SW480 (cell line): Measurements from ENCODE around the gene ZBTB20.

ENCODE experiments used
- DNase-seq: peaks from one replicate; pipeline ENCODE4 v3.0.0-alpha.2; 2016; ENCODE audit warnings: low spot score

The ZBTB20 gene

GRCh38 chr3:114406286-114406685 is 740.8 kb downstream of the ZBTB20 start:
- no peak for DNase-seq

GRCh38 chr3:114405202-114405990 is 741.7 kb downstream of the ZBTB20 start:
- no peak for DNase-seq

- no peak for DNase-seq
These were observed 742.5 kb downstream of the ZBTB20 start for GRCh38 chr3:114404590-114404989.

- DNase-seq, result no peak
These were observed 744.2 kb downstream of the ZBTB20 start for GRCh38 chr3:114402838-114403237.

GRCh38 chr3:114401346-114401745 is 745.7 kb downstream of the ZBTB20 start:
- DNase-seq, result no peak

GRCh38 chr3:114400371-114400770 is 746.7 kb downstream of the ZBTB20 start:
- DNase-seq, result no peak

GRCh38 chr3:114394551-114394950 is 752.5 kb downstream of the ZBTB20 start:
- DNase-seq, result no peak

- no peak for DNase-seq
These were observed 753.6 kb downstream of the ZBTB20 start for GRCh38 chr3:114393367-114394072.

- no peak for DNase-seq
These were observed 754.3 kb downstream of the ZBTB20 start for GRCh38 chr3:114392831-114393230.

- no peak for DNase-seq
These were observed 757.9 kb downstream of the ZBTB20 start for GRCh38 chr3:114389156-114389555.

GRCh38 chr3:114384558-114384903 is 762.6 kb downstream of the ZBTB20 start:
- no peak for DNase-seq

GRCh38 chr3:114383875-114384557 is 763.1 kb downstream of the ZBTB20 start:
- peak; percentile 69 for DNase-seq

GRCh38 chr3:114380233-114380651 is 766.8 kb downstream of the ZBTB20 start:
- DNase-seq, result no peak

GRCh38 chr3:114379266-114379665 is 767.8 kb downstream of the ZBTB20 start:
- no peak for DNase-seq

- DNase-seq, result no peak
These were observed 768.3 kb downstream of the ZBTB20 start for GRCh38 chr3:114378760-114379159.

- no peak for DNase-seq
These were observed 769.7 kb downstream of the ZBTB20 start for GRCh38 chr3:114377426-114377825.

GRCh38 chr3:114376516-114377185 is 770.4 kb downstream of the ZBTB20 start:
- DNase-seq, result no peak

- no peak for DNase-seq
These were observed 771.3 kb downstream of the ZBTB20 start for GRCh38 chr3:114375608-114376421.

- DNase-seq, result no peak
These were observed 772.6 kb downstream of the ZBTB20 start for GRCh38 chr3:114374433-114374990.

- DNase-seq, result no peak
These were observed 776.4 kb downstream of the ZBTB20 start for GRCh38 chr3:114370537-114371174.

- DNase-seq, result no peak
These were observed 781.2 kb downstream of the ZBTB20 start for GRCh38 chr3:114365909-114366308.
